ENCODE data around the gene CANT1.
"Not testable (repeated sequence)": the region's sequence is repeated elsewhere in the genome, so short reads cannot be mapped to it uniquely, and the experiment has no call there.

Gene CANT1

GRCh38 chr17:79033741-79034501 is 24.4 kb upstream of the CANT1 start:
- TF ChIP-seq CTCF (IDR thresholded peaks at IDR 0.05; ENCODE audit: low read depth, low read length): no peak
- TF ChIP-seq POLR2A (IDR thresholded peaks at IDR 0.05; ENCODE audit: extremely low read depth, insufficient read length): no peak
- no peak for TF ChIP-seq MYC (IDR thresholded peaks at IDR 0.05; ENCODE audit: low read depth, low read length)
- TF ChIP-seq MAX (IDR thresholded peaks at IDR 0.05; ENCODE audit: low read depth, low read length): no peak
- no peak for DNase-seq (ENCODE audit: low read depth)
- H3K4me3 ChIP-seq (ENCODE audit: low read depth, low read length): no peak overlapping the region

GRCh38 chr17:79033046-79033616 is 23.6 kb upstream of the CANT1 start:
- DNase-seq (ENCODE audit: low read depth): no peak
- no peak overlapping the region for H3K4me3 ChIP-seq (ENCODE audit: low read depth, low read length)
- TF ChIP-seq MYC (IDR thresholded peaks at IDR 0.05; ENCODE audit: low read depth, low read length): no peak
- TF ChIP-seq POLR2A (IDR thresholded peaks at IDR 0.05; ENCODE audit: extremely low read depth, insufficient read length): no peak
- TF ChIP-seq MAX (IDR thresholded peaks at IDR 0.05; ENCODE audit: low read depth, low read length): no peak
- TF ChIP-seq CTCF (IDR thresholded peaks at IDR 0.05; ENCODE audit: low read depth, low read length): no peak

GRCh38 chr17:79031996-79032875 is 22.7 kb upstream of the CANT1 start:
- no peak for DNase-seq (ENCODE audit: low read depth)
- TF ChIP-seq MAX (IDR thresholded peaks at IDR 0.05; ENCODE audit: low read depth, low read length) (no peak), POLR2A (IDR thresholded peaks at IDR 0.05; ENCODE audit: extremely low read depth, insufficient read length) (no peak)
- H3K4me3 ChIP-seq (ENCODE audit: low read depth, low read length): no peak overlapping the region

- not testable (repeated sequence) for DNase-seq (ENCODE audit: low read depth); H3K4me3 ChIP-seq (ENCODE audit: low read depth, low read length)
Observed at GRCh38 chr17:79030636-79031035, 21.1 kb upstream of the CANT1 start.

GRCh38 chr17:79029327-79030009 is 19.9 kb upstream of the CANT1 start:
- no peak for TF ChIP-seq MAX (IDR thresholded peaks at IDR 0.05; ENCODE audit: low read depth, low read length)
- no peak for TF ChIP-seq MYC (IDR thresholded peaks at IDR 0.05; ENCODE audit: low read depth, low read length)
- TF ChIP-seq CTCF (IDR thresholded peaks at IDR 0.05; ENCODE audit: low read depth, low read length): no peak
- no peak for TF ChIP-seq POLR2A (IDR thresholded peaks at IDR 0.05; ENCODE audit: extremely low read depth, insufficient read length)
- no peak for DNase-seq (ENCODE audit: low read depth)
- no peak overlapping the region for H3K4me3 ChIP-seq (ENCODE audit: low read depth, low read length)

GRCh38 chr17:79028496-79029326 is 19.1 kb upstream of the CANT1 start:
- no peak for DNase-seq (ENCODE audit: low read depth)
- H3K4me3 ChIP-seq (ENCODE audit: low read depth, low read length): no peak overlapping the region
- TF ChIP-seq POLR2A (IDR thresholded peaks at IDR 0.05; ENCODE audit: extremely low read depth, insufficient read length) (no peak), CTCF (IDR thresholded peaks at IDR 0.05; ENCODE audit: low read depth, low read length) (peak; percentile 22)

Measured in NB4 (cell line).